Activated T-cell treated with anti-CD3 and anti-CD28 coated beads, Interleukin-2, amount 50 U/mL, for 1 hour (primary cell): ENCODE results near the gene TSR3.

Source experiments
- DNase-seq: peaks from one replicate; pipeline ENCODE4 v3.0.0-alpha.2; 2020

TSR3 gene

GRCh38 chr16:1308036-1308976 lies 43.4 kb downstream of the TSR3 start:
- no peak for DNase-seq

- DNase-seq, result no peak
Measured at GRCh38 chr16:1306334-1306733, 45.3 kb downstream of the TSR3 start.

- DNase-seq, result no peak
Measured at GRCh38 chr16:1305823-1306222, 45.9 kb downstream of the TSR3 start.

GRCh38 chr16:1301562-1301961 lies 50.1 kb downstream of the TSR3 start:
- DNase-seq, result no peak

GRCh38 chr16:1300664-1301476 lies 50.8 kb downstream of the TSR3 start:
- peak; percentile 82 for DNase-seq

GRCh38 chr16:1299868-1300203 lies 51.8 kb downstream of the TSR3 start:
- DNase-seq, result no peak
